Measurements from ENCODE around the gene AIPL1.

AIPL1 gene

DNA sequence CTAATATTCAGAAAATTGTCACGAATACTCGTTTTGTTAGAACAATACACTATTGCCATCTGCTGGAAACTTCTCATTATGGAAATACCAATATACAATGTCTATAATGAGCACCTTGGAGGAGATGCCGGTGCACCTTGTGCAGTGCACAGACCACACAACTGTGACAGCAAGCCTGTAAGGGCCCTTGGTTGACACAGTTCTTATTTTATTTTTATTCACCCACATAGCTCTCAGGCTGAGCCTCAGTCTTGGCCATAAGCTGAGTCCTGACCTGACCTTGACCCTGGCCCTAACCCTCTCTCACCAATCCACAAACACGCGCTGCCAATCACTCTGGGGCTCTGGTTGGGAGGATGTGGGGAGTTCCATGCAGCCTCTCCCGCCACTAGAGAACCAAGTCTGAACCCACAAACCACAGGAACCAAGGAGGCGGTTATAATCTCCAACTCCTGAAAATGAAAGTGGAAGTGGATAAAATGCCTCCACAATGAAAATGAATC is 7.6 kb downstream of the AIPL1 start:
- no peak for TF ChIP-seq EZH2phosphoT487 (IDR thresholded peaks at IDR 0.05; ENCODE audit: borderline replicate concordance)
- TF ChIP-seq, protein P1, sequence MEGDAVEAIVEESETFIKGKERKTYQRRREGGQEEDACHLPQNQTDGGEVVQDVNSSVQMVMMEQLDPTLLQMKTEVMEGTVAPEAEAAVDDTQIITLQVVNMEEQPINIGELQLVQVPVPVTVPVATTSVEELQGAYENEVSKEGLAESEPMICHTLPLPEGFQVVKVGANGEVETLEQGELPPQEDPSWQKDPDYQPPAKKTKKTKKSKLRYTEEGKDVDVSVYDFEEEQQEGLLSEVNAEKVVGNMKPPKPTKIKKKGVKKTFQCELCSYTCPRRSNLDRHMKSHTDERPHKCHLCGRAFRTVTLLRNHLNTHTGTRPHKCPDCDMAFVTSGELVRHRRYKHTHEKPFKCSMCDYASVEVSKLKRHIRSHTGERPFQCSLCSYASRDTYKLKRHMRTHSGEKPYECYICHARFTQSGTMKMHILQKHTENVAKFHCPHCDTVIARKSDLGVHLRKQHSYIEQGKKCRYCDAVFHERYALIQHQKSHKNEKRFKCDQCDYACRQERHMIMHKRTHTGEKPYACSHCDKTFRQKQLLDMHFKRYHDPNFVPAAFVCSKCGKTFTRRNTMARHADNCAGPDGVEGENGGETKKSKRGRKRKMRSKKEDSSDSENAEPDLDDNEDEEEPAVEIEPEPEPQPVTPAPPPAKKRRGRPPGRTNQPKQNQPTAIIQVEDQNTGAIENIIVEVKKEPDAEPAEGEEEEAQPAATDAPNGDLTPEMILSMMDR (conservative IDR thresholded peaks at IDR 0.05; ENCODE audit: low read length) = peak; percentile 38

DNA sequence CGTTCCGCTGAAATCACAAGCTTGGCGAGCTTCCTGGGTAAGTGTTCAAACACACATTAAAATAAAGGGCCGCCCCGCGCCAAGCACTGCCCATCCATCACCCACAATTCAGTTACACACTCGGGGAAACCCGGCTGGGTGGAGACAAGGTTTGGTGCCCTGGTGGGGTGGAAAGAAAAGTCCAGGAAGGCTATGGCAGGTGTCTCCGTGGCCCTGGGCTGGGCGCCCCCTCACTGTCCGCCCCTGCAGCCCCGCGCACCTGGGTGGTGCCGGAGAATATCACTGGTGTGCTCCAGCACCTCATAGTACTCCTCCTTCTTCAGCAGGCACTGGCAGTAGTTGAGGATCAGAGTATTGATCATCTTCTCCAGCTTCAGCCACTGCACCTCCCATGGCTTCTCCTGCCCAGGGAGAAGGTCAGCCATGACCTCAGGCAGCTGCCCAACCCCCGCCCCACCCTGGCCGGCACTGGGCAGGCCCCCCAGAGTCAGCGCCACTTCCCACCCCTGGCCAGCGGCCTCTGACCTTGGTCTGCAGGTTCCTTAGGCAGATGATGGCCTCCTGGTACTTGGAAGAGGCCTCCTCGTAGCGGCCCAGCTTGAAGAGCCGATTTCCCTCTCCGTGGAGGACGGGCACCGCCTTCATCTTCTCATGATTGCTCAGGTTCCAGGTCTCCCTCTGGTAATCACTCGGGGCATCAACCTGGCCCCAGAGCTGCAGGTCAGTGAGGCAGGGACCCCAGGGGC is 8.4 kb downstream of the AIPL1 start:
- Histone ChIP-seq H3K9me3 (ENCODE audit: insufficient read depth, low read depth, low read length) (0 out of 2 replicates have a peak, but pooled peaks cover 6% of the 10 kb centered on the region), H3K79me2 (ENCODE audit: insufficient read depth, low read length) (no peaks in the 10 kb centered on the region), H3K4me1 (ENCODE audit: insufficient read depth, low read length, poor library complexity, severe bottlenecking) (peaks cover 17% of the 10 kb centered on the region), H3K36me3 (ENCODE audit: insufficient read depth, low read length) (no peaks in the 10 kb centered on the region), H4K20me1 (ENCODE audit: insufficient read depth, low read length, poor library complexity, severe bottlenecking) (no peaks in the 10 kb centered on the region), H3K4me3 (ENCODE audit: low read length, poor library complexity, severe bottlenecking) (no peak overlapping the region), H3F3A (ENCODE audit: low read depth) (no peaks in the 10 kb centered on the region), H2AFZ (ENCODE audit: low read length) (no peak overlapping the region), H3K4me2 (ENCODE audit: low read depth, low read length, poor library complexity, severe bottlenecking) (peak overlapping the region; percentile 65), H3K27me3 (ENCODE audit: insufficient read depth, low read length, poor library complexity, severe bottlenecking) (no peaks in the 10 kb centered on the region), H3K9ac (ENCODE audit: low read depth, low read length, poor library complexity, severe bottlenecking) (no peak overlapping the region), H3K9me2 (replicated peaks; ENCODE audit: low read depth, low read length) (no peaks in the 10 kb centered on the region)
- no peak for TF ChIP-seq EZH2phosphoT487 (IDR thresholded peaks at IDR 0.05; ENCODE audit: borderline replicate concordance)
- TF ChIP-seq, protein P1 (conservative IDR thresholded peaks at IDR 0.05; ENCODE audit: low read length) = no peak

More for the DNA sequence above, 7.6 kb downstream of the AIPL1 start:
- Histone ChIP-seq H3K9ac (ENCODE audit: low read depth, low read length, poor library complexity, severe bottlenecking) (no peak overlapping the region), H2AFZ (ENCODE audit: low read length) (no peak overlapping the region), H3K27me3 (ENCODE audit: insufficient read depth, low read length, poor library complexity, severe bottlenecking) (no peaks in the 10 kb centered on the region), H3K9me3 (ENCODE audit: insufficient read depth, low read depth, low read length) (0 out of 2 replicates have a peak, but pooled peaks cover 6% of the 10 kb centered on the region), H3K79me2 (ENCODE audit: insufficient read depth, low read length) (no peaks in the 10 kb centered on the region), H3K4me2 (ENCODE audit: low read depth, low read length, poor library complexity, severe bottlenecking) (peak overlapping the region; percentile 65), H4K20me1 (ENCODE audit: insufficient read depth, low read length, poor library complexity, severe bottlenecking) (no peaks in the 10 kb centered on the region), H3F3A (ENCODE audit: low read depth) (no peaks in the 10 kb centered on the region), H3K9me2 (replicated peaks; ENCODE audit: low read depth, low read length) (no peaks in the 10 kb centered on the region), H3K36me3 (ENCODE audit: insufficient read depth, low read length) (no peaks in the 10 kb centered on the region), H3K4me3 (ENCODE audit: low read length, poor library complexity, severe bottlenecking) (peak overlapping the region; percentile 55), H3K4me1 (ENCODE audit: insufficient read depth, low read length, poor library complexity, severe bottlenecking) (peaks cover 17% of the 10 kb centered on the region)

DNA sequence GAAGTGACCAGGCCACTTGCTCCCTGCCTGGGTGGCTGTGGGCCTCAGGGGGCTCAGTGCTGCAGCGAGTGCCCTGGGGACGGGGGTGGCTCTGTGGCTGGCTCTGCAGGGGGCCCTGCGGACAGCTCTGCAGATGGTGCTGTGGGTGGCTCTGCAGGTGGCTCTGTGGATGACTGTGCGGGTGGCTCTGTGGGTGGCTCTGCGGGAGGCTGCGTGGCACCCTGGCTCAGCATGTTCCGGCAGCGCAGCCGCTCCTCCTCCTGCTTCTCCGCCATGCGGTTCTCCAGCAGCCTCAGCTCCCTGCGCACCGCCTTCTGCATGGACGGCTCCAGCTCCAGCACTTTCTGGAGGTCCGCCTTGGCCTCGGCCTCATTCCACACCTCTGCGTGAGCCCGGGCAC is 9.5 kb downstream of the AIPL1 start:
- H3F3A ChIP-seq (ENCODE audit: low read depth) = no peaks in the 10 kb centered on the region

More for the DNA sequence above, 9.5 kb downstream of the AIPL1 start:
- peaks cover 17% of the 10 kb centered on the region for H3K4me1 ChIP-seq (ENCODE audit: insufficient read depth, low read length, poor library complexity, severe bottlenecking)
- H3K36me3 ChIP-seq (ENCODE audit: insufficient read depth, low read length) = no peaks in the 10 kb centered on the region
- H3K4me3 ChIP-seq (ENCODE audit: low read length, poor library complexity, severe bottlenecking) = no peak overlapping the region
- H3K9me2 ChIP-seq (replicated peaks; ENCODE audit: low read depth, low read length) = no peaks in the 10 kb centered on the region
- H3K4me2 ChIP-seq (ENCODE audit: low read depth, low read length, poor library complexity, severe bottlenecking) = no peak overlapping the region
- H2AFZ ChIP-seq (ENCODE audit: low read length) = no peak overlapping the region
- no peaks in the 10 kb centered on the region for H3K9me3 ChIP-seq (ENCODE audit: insufficient read depth, low read depth, low read length)
- no peaks in the 10 kb centered on the region for H4K20me1 ChIP-seq (ENCODE audit: insufficient read depth, low read length, poor library complexity, severe bottlenecking)
- no peaks in the 10 kb centered on the region for H3K27me3 ChIP-seq (ENCODE audit: insufficient read depth, low read length, poor library complexity, severe bottlenecking)
- no peak overlapping the region for H3K9ac ChIP-seq (ENCODE audit: low read depth, low read length, poor library complexity, severe bottlenecking)
- TF ChIP-seq, protein P1 (conservative IDR thresholded peaks at IDR 0.05; ENCODE audit: low read length) = no peak
- no peak for TF ChIP-seq EZH2phosphoT487 (IDR thresholded peaks at IDR 0.05; ENCODE audit: borderline replicate concordance)
- H3K79me2 ChIP-seq (ENCODE audit: insufficient read depth, low read length) = no peaks in the 10 kb centered on the region
